Neural progenitor cell (in vitro differentiated cells): ENCODE results near the gene KIAA0040. TPM values are rescaled to one million over a fixed set of nuclear protein-coding genes. Genes with fewer than 3 reads are reported as not detected.

Experiments
- DNase-seq: peaks from one replicate; pipeline ENCODE4 v3.0.0-alpha.2; 2016; ENCODE audit warnings: low spot score
- H2AFZ ChIP-seq: fragments of 200-600 bp; sonication (generic); replicated peaks from 2 replicates; pipeline ENCODE4 v1.6.1; 2016; ENCODE audit warnings: antibody characterized with exemption
- H3F3A ChIP-seq: fragments of 200-600 bp; sonication (generic); 2 replicates; pipeline ENCODE4 v1.6.1; 2016; ENCODE audit warnings: antibody characterized with exemption, low read depth
- H3K27ac ChIP-seq: fragments of 200-600 bp; sonication (generic); 2 replicates; pipeline ENCODE4 v1.5.1; 2016; ENCODE audit warnings: mild to moderate bottlenecking
- H3K27me3 ChIP-seq: fragments of 200-600 bp; sonication (generic); 2 replicates; pipeline ENCODE4 v1.6.1; 2016; ENCODE audit warnings: mild to moderate bottlenecking, moderate library complexity
- H3K36me3 ChIP-seq: fragments of 200-600 bp; sonication (generic); 2 replicates; pipeline ENCODE4 v1.5.1; 2016
- H3K4me1 ChIP-seq: fragments of 200-600 bp; sonication (generic); 2 replicates; pipeline ENCODE4 v1.6.1; 2016; ENCODE audit warnings: mixed run types
- H3K4me2 ChIP-seq: fragments of 200-600 bp; sonication (generic); 2 replicates; pipeline ENCODE4 v1.6.1; 2016
- H3K4me3 ChIP-seq: fragments of 200-600 bp; sonication (generic); 2 replicates; pipeline ENCODE4 v1.5.1; 2016
- H3K79me2 ChIP-seq: fragments of 200-600 bp; sonication (generic); 2 replicates; pipeline ENCODE4 v1.6.1; 2016; ENCODE audit warnings: low read depth
- H3K9ac ChIP-seq: fragments of 200-600 bp; sonication (generic); 2 replicates; pipeline ENCODE4 v1.6.1; 2016
- H3K9me3 ChIP-seq: fragments of 200-600 bp; sonication (generic); 2 replicates; pipeline ENCODE4 v1.5.1; 2016; ENCODE audit warnings: low read depth
- H4K20me1 ChIP-seq: fragments of 200-600 bp; sonication (generic); 2 replicates; pipeline ENCODE4 v1.6.1; 2016; ENCODE audit warnings: low read depth
- H3K27ac Mint-ChIP-seq: 3 replicates; pipeline ENCODE4 v1.8.0; 2021; ENCODE audit warnings: mixed read lengths
- H3K27me3 Mint-ChIP-seq: 2 replicates; pipeline ENCODE4 v1.8.0; 2022; ENCODE audit warnings: low read depth, mild to moderate bottlenecking, inconsistent platforms, moderate library complexity, mixed read lengths; ENCODE audit not compliant: insufficient read depth
- H3K36me3 Mint-ChIP-seq: 3 replicates; pipeline ENCODE4 v1.8.0; 2021; ENCODE audit warnings: mixed read lengths
- H3K4me1 Mint-ChIP-seq: 3 replicates; pipeline ENCODE4 v1.8.0; 2021; ENCODE audit warnings: mixed read lengths
- H3K4me3 Mint-ChIP-seq: 3 replicates; pipeline ENCODE4 v1.8.0; 2021; ENCODE audit warnings: mild to moderate bottlenecking, moderate library complexity, mixed read lengths
- H3K9me3 Mint-ChIP-seq: 3 replicates; pipeline ENCODE4 v1.8.0; 2020; ENCODE audit warnings: mixed read lengths
- CTCF ChIP-seq: fragments of 200-600 bp; sonication (generic); IDR thresholded peaks from 2 replicates; pipeline ENCODE4 v1.5.1; 2017; ENCODE audit warnings: antibody characterized with exemption, mild to moderate bottlenecking
- EZH2 ChIP-seq: fragments of 200-600 bp; sonication (generic); IDR thresholded peaks from 2 replicates; pipeline ENCODE4 v1.6.1; 2017; ENCODE audit warnings: antibody characterized with exemption, mild to moderate bottlenecking, moderate library complexity
- EZH2phosphoT487 ChIP-seq: fragments of 200-600 bp; sonication (generic); IDR thresholded peaks from 2 replicates; pipeline ENCODE4 v1.6.1; 2017; ENCODE audit warnings: antibody characterized with exemption
- total RNA-seq: library from RNA; depleted of rRNA; stranded (reverse); fragments of >200 nt; gene quantifications from 2 replicates; pipeline ENCODE4 v1.2.3, GENCODE V29; 2015; ENCODE audit warnings: low replicate concordance

KIAA0040 gene
- total RNA-seq, 1 donor from 2014 or later = not detected

- Mint-ChIP-seq H3K9me3 (peaks cover 7% of the 10 kb centered on the region), H3K27me3 (no peaks in the 10 kb centered on the region), H3K27ac (no peak overlapping the region), H3K36me3 (no peaks in the 10 kb centered on the region), H3K4me1 (no peaks in the 10 kb centered on the region), H3K4me3 (no peak overlapping the region)
- H3K4me1 ChIP-seq = no peaks in the 10 kb centered on the region
- no peaks in the 10 kb centered on the region for H3K79me2 ChIP-seq
- no peak overlapping the region for H3K4me3 ChIP-seq
- H3K9ac ChIP-seq = no peak overlapping the region
- H3K36me3 ChIP-seq = no peaks in the 10 kb centered on the region
- no peaks in the 10 kb centered on the region for H3K27me3 ChIP-seq
- H3K27ac ChIP-seq = no peak overlapping the region
- H4K20me1 ChIP-seq = no peaks in the 10 kb centered on the region
- no peak for DNase-seq
- TF ChIP-seq EZH2 (no peak), EZH2phosphoT487 (no peak)
- no peaks in the 10 kb centered on the region for H3K9me3 ChIP-seq
- H2AFZ ChIP-seq = no peak overlapping the region
- no peaks in the 10 kb centered on the region for H3F3A ChIP-seq
- no peak overlapping the region for H3K4me2 ChIP-seq
These were observed 16.4 kb upstream of the KIAA0040 start for GRCh38 chr1:175208773-175209492.

GRCh38 chr1:175207971-175208370 lies 15.4 kb upstream of the KIAA0040 start:
- Histone ChIP-seq H2AFZ (no peak overlapping the region), H3K9ac (no peak overlapping the region), H3K4me1 (no peaks in the 10 kb centered on the region), H3K36me3 (no peaks in the 10 kb centered on the region), H3F3A (no peaks in the 10 kb centered on the region), H3K27me3 (no peaks in the 10 kb centered on the region), H3K4me3 (no peak overlapping the region), H3K27ac (no peak overlapping the region), H3K79me2 (no peaks in the 10 kb centered on the region), H3K4me2 (no peak overlapping the region), H4K20me1 (no peaks in the 10 kb centered on the region), H3K9me3 (no peaks in the 10 kb centered on the region)
- Mint-ChIP-seq H3K27me3 (no peaks in the 10 kb centered on the region), H3K4me1 (no peaks in the 10 kb centered on the region), H3K36me3 (no peaks in the 10 kb centered on the region), H3K4me3 (no peak overlapping the region), H3K9me3 (no peaks in the 10 kb centered on the region), H3K27ac (no peak overlapping the region)
- TF ChIP-seq CTCF (no peak), EZH2phosphoT487 (no peak), EZH2 (no peak)
- no peak for DNase-seq

DNA sequence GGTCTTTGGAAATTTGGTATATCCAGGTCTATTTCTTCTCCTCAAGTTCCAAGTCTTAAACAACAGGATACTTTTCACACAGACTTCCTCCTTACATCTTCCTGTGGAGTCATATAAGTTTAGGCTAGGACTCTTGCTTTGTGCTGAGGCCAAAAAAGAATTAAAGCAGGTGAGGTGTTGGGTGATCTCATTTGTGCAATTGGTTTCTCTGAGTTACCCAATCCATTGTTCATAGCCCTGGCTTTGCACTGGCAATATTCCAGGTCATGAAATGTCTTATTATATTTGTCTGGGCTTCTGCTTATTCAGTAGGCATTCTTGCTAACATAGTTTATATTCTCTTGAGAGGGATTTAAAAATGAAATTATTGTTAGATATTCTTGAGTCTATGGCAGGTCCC lies 14.1 kb upstream of the KIAA0040 start:
- Histone ChIP-seq H2AFZ (no peak overlapping the region), H3K79me2 (no peaks in the 10 kb centered on the region), H3K27me3 (no peaks in the 10 kb centered on the region), H3K4me3 (no peak overlapping the region), H4K20me1 (no peaks in the 10 kb centered on the region), H3K4me2 (no peak overlapping the region), H3K9ac (no peak overlapping the region), H3K27ac (no peak overlapping the region), H3K9me3 (no peaks in the 10 kb centered on the region), H3K4me1 (no peaks in the 10 kb centered on the region), H3K36me3 (no peaks in the 10 kb centered on the region), H3F3A (no peaks in the 10 kb centered on the region)
- Mint-ChIP-seq H3K9me3 (no peaks in the 10 kb centered on the region), H3K27ac (no peak overlapping the region), H3K27me3 (no peaks in the 10 kb centered on the region), H3K36me3 (no peaks in the 10 kb centered on the region), H3K4me1 (no peaks in the 10 kb centered on the region), H3K4me3 (no peak overlapping the region)
- no peak for DNase-seq
- TF ChIP-seq CTCF = no peak
- TF ChIP-seq EZH2 = no peak
- no peak for TF ChIP-seq EZH2phosphoT487

GRCh38 chr1:175204330-175204729 lies 11.8 kb upstream of the KIAA0040 start:
- no peaks in the 10 kb centered on the region for H3K27me3 Mint-ChIP-seq
- Histone ChIP-seq H3K9me3 (no peaks in the 10 kb centered on the region), H3K79me2 (no peaks in the 10 kb centered on the region), H3K4me1 (no peaks in the 10 kb centered on the region), H2AFZ (no peak overlapping the region), H3K4me3 (no peak overlapping the region), H3K27me3 (no peaks in the 10 kb centered on the region), H3K4me2 (no peak overlapping the region), H4K20me1 (no peaks in the 10 kb centered on the region), H3K27ac (no peak overlapping the region), H3F3A (no peaks in the 10 kb centered on the region), H3K36me3 (no peaks in the 10 kb centered on the region), H3K9ac (no peak overlapping the region)
- H3K4me1 Mint-ChIP-seq = no peaks in the 10 kb centered on the region
- H3K27ac Mint-ChIP-seq = no peak overlapping the region
- H3K4me3 Mint-ChIP-seq = no peak overlapping the region
- no peak for TF ChIP-seq EZH2phosphoT487
- TF ChIP-seq EZH2 = no peak
- no peak for TF ChIP-seq CTCF
- H3K9me3 Mint-ChIP-seq = no peaks in the 10 kb centered on the region
- no peak for DNase-seq
- no peaks in the 10 kb centered on the region for H3K36me3 Mint-ChIP-seq
